Effector memory CD8-positive, alpha-beta T cell (primary cell): ENCODE results near the gene FABP2.
"Not testable (repeated sequence)": the region's sequence is repeated elsewhere in the genome, so short reads cannot be mapped to it uniquely, and the experiment has no call there.

Source experiments
- ATAC-seq: fragments of 150-1000 bp; cut with Tn5 transposase; replicated peaks from 2 replicates; pipeline ENCODE4 v1.10.0; 2021; ENCODE audit warnings: mild to moderate bottlenecking, moderate library complexity
- DNase-seq, 3 experiments: peaks; one replicate each; pipeline ENCODE4 v3.0.0; 2021
- H3K27ac Mint-ChIP-seq, 2 donors: one replicate each; pipeline ENCODE4 v1.8.0; 2022; ENCODE audit warnings: mild to moderate bottlenecking in 2 of 2, mixed read lengths in 2 of 2, moderate library complexity in 2 of 2
- H3K27me3 Mint-ChIP-seq, 2 donors: one replicate each; pipeline ENCODE4 v1.8.0; 2022; ENCODE audit warnings: mixed read lengths in 2 of 2
- H3K36me3 Mint-ChIP-seq: one replicate; pipeline ENCODE4 v1.8.0; 2022; ENCODE audit warnings: mild to moderate bottlenecking, moderate library complexity, mixed read lengths; ENCODE audit not compliant: insufficient read depth
- H3K4me1 Mint-ChIP-seq, 2 donors: one replicate each; pipeline ENCODE4 v1.8.0; 2022; ENCODE audit warnings: low read depth in 2 of 2, mixed read lengths in 2 of 2
- H3K4me3 Mint-ChIP-seq, 2 donors: one replicate each; pipeline ENCODE4 v1.8.0; 2022; ENCODE audit warnings: mild to moderate bottlenecking in 2 of 2, mixed read lengths in 2 of 2, moderate library complexity in 2 of 2
- H3K9me3 Mint-ChIP-seq, 2 donors: one replicate each; pipeline ENCODE4 v1.8.0; 2022; ENCODE audit warnings: mixed read lengths in 2 of 2
- total RNA-seq, 9 experiments: gene quantifications; one replicate each; lab custom pipeline; 2026; lab: John Stamatoyannopoulos, UW

The FABP2 gene
- total RNA-seq = 0 reads per million in 9 experiments

- H3K27ac Mint-ChIP-seq = no peak within 1 kb of the TSS
- no peak for DNase-seq
- H3K9me3 Mint-ChIP-seq = no peaks in the 10 kb centered on the region
- H3K4me1 Mint-ChIP-seq = no peaks in the 10 kb centered on the region
- no peak within 1 kb of the TSS for H3K4me3 Mint-ChIP-seq
- H3K36me3 Mint-ChIP-seq = no peaks in the 10 kb centered on the region
- peaks cover 39% of the 10 kb centered on the region in 2 donors for H3K27me3 Mint-ChIP-seq
- no peak for ATAC-seq
Observed at GRCh38 chr4:119321921-119322687, at the start of gene FABP2. FABP2 (minus strand) TSS chr4:119322138; CDS start chr4:119322102, 36 bp downstream.

- H3K27me3 Mint-ChIP-seq, H3K4me3 Mint-ChIP-seq, H3K36me3 Mint-ChIP-seq, DNase-seq, ATAC-seq, H3K9me3 Mint-ChIP-seq, H3K27ac Mint-ChIP-seq: not testable (repeated sequence)
- peaks cover 6 to 12% of the 10 kb centered on the region in 2 donors for H3K4me1 Mint-ChIP-seq
Observed at GRCh38 chr4:119370951-119371683, 49.2 kb upstream of the FABP2 start.

GRCh38 chr4:119370392-119370791 is 48.5 kb upstream of the FABP2 start:
- H3K27ac Mint-ChIP-seq, H3K4me3 Mint-ChIP-seq: not testable (repeated sequence)
- H3K4me1 Mint-ChIP-seq = peaks cover 6 to 12% of the 10 kb centered on the region in 2 donors

GRCh38 chr4:119366802-119367201 is 44.9 kb upstream of the FABP2 start:
- DNase-seq, ATAC-seq: not testable (repeated sequence)

More at GRCh38 chr4:119370392-119370791, 48.5 kb upstream of the FABP2 start:
- not testable (repeated sequence) for H3K27me3 Mint-ChIP-seq, DNase-seq, H3K9me3 Mint-ChIP-seq, H3K36me3 Mint-ChIP-seq
- peak; percentile 54 for ATAC-seq

GRCh38 chr4:119364203-119364602 is 42.3 kb upstream of the FABP2 start:
- H3K27ac Mint-ChIP-seq, H3K27me3 Mint-ChIP-seq, H3K4me1 Mint-ChIP-seq, H3K36me3 Mint-ChIP-seq, ATAC-seq, H3K9me3 Mint-ChIP-seq, H3K4me3 Mint-ChIP-seq, DNase-seq: not testable (repeated sequence)

More at GRCh38 chr4:119366802-119367201, 44.9 kb upstream of the FABP2 start:
- not testable (repeated sequence) for H3K27me3 Mint-ChIP-seq, H3K4me3 Mint-ChIP-seq, H3K36me3 Mint-ChIP-seq, H3K27ac Mint-ChIP-seq, H3K9me3 Mint-ChIP-seq
- H3K4me1 Mint-ChIP-seq = peaks cover 6 to 12% of the 10 kb centered on the region in 2 donors

GRCh38 chr4:119363372-119363771 is 41.4 kb upstream of the FABP2 start:
- H3K36me3 Mint-ChIP-seq, H3K27me3 Mint-ChIP-seq, H3K4me1 Mint-ChIP-seq, ATAC-seq, H3K9me3 Mint-ChIP-seq, DNase-seq, H3K27ac Mint-ChIP-seq, H3K4me3 Mint-ChIP-seq: not testable (repeated sequence)

- not testable (repeated sequence) for DNase-seq, ATAC-seq, H3K27me3 Mint-ChIP-seq, H3K36me3 Mint-ChIP-seq, H3K4me3 Mint-ChIP-seq, H3K27ac Mint-ChIP-seq, H3K9me3 Mint-ChIP-seq, H3K4me1 Mint-ChIP-seq
Observed at GRCh38 chr4:119362413-119362812, 40.5 kb upstream of the FABP2 start.

GRCh38 chr4:119359873-119360272 is 37.9 kb upstream of the FABP2 start:
- H3K9me3 Mint-ChIP-seq, H3K4me1 Mint-ChIP-seq, DNase-seq, H3K36me3 Mint-ChIP-seq, H3K27me3 Mint-ChIP-seq, ATAC-seq, H3K27ac Mint-ChIP-seq, H3K4me3 Mint-ChIP-seq: not testable (repeated sequence)

- not testable (repeated sequence) for H3K36me3 Mint-ChIP-seq, H3K4me3 Mint-ChIP-seq, DNase-seq, H3K27ac Mint-ChIP-seq, H3K9me3 Mint-ChIP-seq, H3K4me1 Mint-ChIP-seq, ATAC-seq
- H3K27me3 Mint-ChIP-seq = peaks cover 10 to 17% of the 10 kb centered on the region in 2 donors
Observed at GRCh38 chr4:119356796-119357195, 34.9 kb upstream of the FABP2 start.

GRCh38 chr4:119356041-119356440 is 34.1 kb upstream of the FABP2 start:
- not testable (repeated sequence) for H3K4me1 Mint-ChIP-seq, ATAC-seq, DNase-seq

GRCh38 chr4:119353364-119353763 is 31.4 kb upstream of the FABP2 start:
- not testable (repeated sequence) for H3K9me3 Mint-ChIP-seq, DNase-seq, H3K4me1 Mint-ChIP-seq, ATAC-seq, H3K36me3 Mint-ChIP-seq, H3K27ac Mint-ChIP-seq, H3K4me3 Mint-ChIP-seq
- H3K27me3 Mint-ChIP-seq = peaks cover 10 to 26% of the 10 kb centered on the region in 2 donors

More at GRCh38 chr4:119356041-119356440, 34.1 kb upstream of the FABP2 start:
- H3K36me3 Mint-ChIP-seq, H3K4me3 Mint-ChIP-seq, H3K9me3 Mint-ChIP-seq, H3K27ac Mint-ChIP-seq: not testable (repeated sequence)
- peaks cover 10 to 20% of the 10 kb centered on the region in 2 donors for H3K27me3 Mint-ChIP-seq

GRCh38 chr4:119348169-119348568 is 26.2 kb upstream of the FABP2 start:
- not testable (repeated sequence) for H3K27ac Mint-ChIP-seq, H3K4me3 Mint-ChIP-seq, H3K9me3 Mint-ChIP-seq, H3K36me3 Mint-ChIP-seq, ATAC-seq, DNase-seq, H3K4me1 Mint-ChIP-seq
- H3K27me3 Mint-ChIP-seq = peaks cover 0 to 18% of the 10 kb centered on the region in 2 donors

GRCh38 chr4:119343293-119343692 is 21.4 kb upstream of the FABP2 start:
- H3K27me3 Mint-ChIP-seq, H3K9me3 Mint-ChIP-seq, H3K4me3 Mint-ChIP-seq, ATAC-seq, H3K36me3 Mint-ChIP-seq, DNase-seq, H3K4me1 Mint-ChIP-seq, H3K27ac Mint-ChIP-seq: not testable (repeated sequence)

- H3K4me1 Mint-ChIP-seq, DNase-seq, H3K36me3 Mint-ChIP-seq, H3K4me3 Mint-ChIP-seq, H3K9me3 Mint-ChIP-seq, ATAC-seq, H3K27ac Mint-ChIP-seq: not testable (repeated sequence)
- H3K27me3 Mint-ChIP-seq = peaks cover 11 to 25% of the 10 kb centered on the region in 2 donors
Observed at GRCh38 chr4:119339895-119340294, 18.0 kb upstream of the FABP2 start.
